Activated CD4-positive, CD25-positive, alpha-beta regulatory T cell (primary cell): Measurements from ENCODE around the gene CXXC5.
"Not testable (repeated sequence)": the region's sequence is repeated elsewhere in the genome, so short reads cannot be mapped to it uniquely, and the experiment has no call there.

Experiments used
- DNase-seq, 4 experiments: peaks; one replicate each; lab custom pipeline; 2025; lab: John Stamatoyannopoulos, UW

The CXXC5 gene

DNA sequence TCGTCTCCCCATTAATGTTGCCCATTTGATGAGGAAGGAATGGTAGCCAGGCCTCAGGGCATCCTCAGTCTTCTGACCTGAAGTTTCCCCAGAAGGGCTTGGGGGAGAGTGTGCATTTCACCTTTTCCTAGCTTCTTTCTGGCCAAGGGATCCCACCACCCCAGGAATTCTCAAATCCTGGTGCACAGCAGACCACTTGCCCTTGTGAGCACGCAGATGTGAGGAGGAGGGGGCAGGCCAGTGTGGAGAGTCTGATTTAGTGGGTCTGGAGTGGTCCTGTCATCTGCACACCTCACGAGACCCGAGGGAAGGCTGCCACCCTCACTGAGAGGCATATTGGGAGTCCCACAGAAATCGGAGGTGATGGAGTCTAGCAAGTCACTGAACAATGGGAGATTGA lies 64.3 kb downstream of the CXXC5 start:
- no peak for DNase-seq

GRCh38 chr5:139713898-139714297 lies 65.7 kb downstream of the CXXC5 start:
- DNase-seq = not testable (repeated sequence)

DNA sequence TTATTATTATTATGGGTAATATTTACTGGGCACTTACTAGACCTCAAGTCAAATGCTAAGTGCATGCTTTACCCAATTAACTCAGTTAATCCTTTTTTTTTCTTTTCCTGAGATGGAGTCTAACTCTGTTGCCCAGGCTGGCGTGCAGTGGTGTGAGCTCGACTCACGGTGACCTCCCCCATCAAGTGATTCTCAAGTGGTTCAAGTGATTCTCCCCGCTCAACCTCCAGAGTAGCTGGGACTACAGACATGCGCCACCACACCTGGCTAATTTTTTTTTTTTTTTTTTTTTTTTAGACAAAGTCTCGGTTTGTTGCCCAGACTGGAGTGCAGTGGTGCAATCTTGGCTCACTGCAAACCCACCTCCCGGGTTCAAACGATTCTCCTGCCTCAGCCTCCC lies 69.1 kb downstream of the CXXC5 start:
- no peak for DNase-seq

DNA sequence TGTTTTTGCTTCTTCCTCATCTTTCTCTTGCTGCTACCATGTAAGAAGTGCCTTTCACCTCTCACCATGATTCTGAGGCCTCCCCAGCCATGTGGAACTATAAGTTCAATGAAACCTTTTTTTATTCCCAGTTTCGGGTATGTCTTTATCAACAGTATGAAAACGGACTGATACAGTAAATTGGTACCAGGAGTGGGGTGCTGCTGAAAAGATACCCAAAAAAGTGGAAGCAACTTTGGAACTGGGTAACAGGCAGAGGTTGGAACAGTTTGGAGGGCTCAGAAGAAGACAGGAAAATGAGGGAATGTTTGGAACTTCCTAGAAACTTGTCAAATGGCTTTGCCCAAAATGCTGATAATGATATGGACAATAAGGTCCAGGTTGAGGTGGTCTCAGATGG lies 70.3 kb downstream of the CXXC5 start:
- DNase-seq = not testable (repeated sequence)

- not testable (repeated sequence) for DNase-seq
Observed at GRCh38 chr5:139719970-139720369, 71.8 kb downstream of the CXXC5 start.

- no peak for DNase-seq
Observed at GRCh38 chr5:139723986-139724587, 75.9 kb downstream of the CXXC5 start.

GRCh38 chr5:139725073-139725830 lies 77.1 kb downstream of the CXXC5 start:
- no peak for DNase-seq

- no peak for DNase-seq
Observed at GRCh38 chr5:139726248-139726647, 78.1 kb downstream of the CXXC5 start.

GRCh38 chr5:139727615-139728014 lies 79.5 kb downstream of the CXXC5 start:
- DNase-seq = not testable (repeated sequence)

DNA sequence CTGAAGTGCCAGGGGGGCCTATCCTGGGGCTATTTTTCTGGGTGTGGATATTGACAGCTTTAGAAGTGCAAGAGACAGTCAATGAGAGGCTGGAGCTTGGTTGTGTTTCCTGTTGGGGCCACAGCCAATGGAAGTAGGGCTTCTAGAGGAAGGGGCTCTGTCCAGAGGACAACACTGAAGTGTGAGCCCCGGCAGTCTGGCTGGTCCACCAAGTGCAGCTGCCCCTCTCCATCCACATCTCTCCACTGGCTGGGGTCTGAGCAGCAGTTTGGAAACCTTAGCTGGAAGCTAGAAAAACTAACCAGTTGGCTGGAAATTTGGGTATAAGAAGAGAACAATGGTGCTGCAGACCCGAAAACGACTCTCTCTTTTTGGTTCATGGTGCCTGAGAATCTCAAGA lies 83.1 kb downstream of the CXXC5 start:
- DNase-seq = no peak

- no peak for DNase-seq
Observed at GRCh38 chr5:139732019-139732418, 83.9 kb downstream of the CXXC5 start.

- no peak for DNase-seq
Observed at GRCh38 chr5:139733010-139733688, 85.0 kb downstream of the CXXC5 start.
